ENCODE data around the gene RNF26.

Gene RNF26

DNA sequence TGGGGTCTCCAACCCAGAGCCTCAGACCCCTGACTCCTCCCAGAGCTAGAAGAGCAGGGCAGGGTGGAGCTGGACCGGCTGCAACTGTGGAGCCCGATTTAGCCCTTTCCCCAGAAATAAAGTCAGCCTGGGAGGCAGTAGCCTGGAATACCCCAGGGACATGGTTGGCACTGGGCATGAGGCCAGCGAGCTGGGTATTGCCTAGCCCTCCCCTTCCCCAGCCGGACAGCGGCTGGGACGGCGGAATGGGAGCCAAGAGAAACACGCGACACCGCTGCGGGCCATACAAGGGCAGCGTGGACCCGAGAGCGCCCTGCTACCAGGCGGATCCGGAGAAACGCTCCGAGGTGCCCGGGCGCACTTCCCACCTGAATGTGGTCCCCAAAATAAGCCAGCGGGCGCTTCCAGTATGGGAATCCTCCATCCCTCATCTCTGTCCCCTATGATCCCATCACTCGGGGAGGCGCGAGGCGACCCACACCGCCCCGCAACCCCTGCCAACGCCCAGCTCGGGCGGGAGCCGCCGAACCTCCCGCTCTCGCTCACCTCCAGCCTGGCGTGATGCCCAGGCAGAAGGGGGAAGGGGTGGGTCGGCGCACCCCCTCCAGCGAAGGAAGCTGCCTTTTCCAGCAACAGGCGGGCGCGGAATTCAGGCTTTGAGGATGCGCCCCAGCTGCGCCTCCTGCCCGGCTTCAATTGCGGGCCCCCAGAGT, 18.2 kb upstream of the RNF26 start:
- FAIRE-seq: no peak

- no peak for FAIRE-seq
These were observed 17.4 kb upstream of the RNF26 start, which contains the start of gene MCAM for GRCh38 chr11:119316729-119317591. Gene MCAM, minus strand, starts transcription at chr11:119317130. Its CDS starts 29 bp downstream, at chr11:119317101.

- FAIRE-seq: no peak
These were observed 16.6 kb upstream of the RNF26 start for GRCh38 chr11:119317592-119318239.

DNA sequence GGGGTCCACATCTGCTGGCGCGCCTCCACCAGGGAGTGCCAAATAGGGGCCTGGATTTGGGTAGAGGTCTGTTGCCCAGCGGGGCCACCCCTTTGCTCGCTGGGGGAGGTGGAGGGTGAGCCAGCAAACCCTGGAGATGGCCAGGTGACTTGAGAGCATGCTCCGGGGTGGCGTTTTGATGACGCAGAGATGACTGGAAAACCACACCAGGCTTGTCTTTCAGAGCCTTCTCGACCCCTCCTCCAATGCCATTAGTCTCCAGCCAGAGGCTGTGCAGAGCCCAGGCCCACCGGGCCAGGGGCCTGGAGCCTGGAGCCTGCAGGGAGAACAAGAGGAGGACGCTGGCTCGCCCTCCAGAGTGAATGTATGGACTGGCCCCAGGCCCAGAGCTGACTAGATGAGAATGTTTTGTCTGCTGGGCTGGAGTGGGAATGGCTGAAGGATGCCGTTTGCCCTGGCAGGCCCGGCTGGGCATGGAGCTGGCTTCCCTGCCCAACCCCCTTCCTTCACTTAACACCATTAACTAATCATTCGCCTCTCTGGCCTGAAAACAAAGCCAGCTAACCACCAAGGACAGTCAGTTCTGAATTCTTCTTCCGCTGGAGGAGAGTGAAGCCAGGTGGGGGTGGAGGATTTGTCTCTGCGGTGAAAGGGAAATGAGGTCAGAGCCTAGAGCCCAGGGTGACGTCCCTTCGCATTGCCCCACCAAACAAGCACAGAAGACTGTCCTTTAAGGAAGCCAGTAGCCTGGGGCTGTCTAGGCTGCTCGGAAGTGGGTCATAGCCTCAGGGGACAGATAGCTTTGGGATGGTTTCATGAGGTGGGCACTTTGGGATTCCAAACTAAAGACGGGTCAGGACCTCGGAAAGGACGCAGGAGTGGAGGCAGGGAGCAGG, 15.8 kb upstream of the RNF26 start:
- FAIRE-seq: no peak

DNA sequence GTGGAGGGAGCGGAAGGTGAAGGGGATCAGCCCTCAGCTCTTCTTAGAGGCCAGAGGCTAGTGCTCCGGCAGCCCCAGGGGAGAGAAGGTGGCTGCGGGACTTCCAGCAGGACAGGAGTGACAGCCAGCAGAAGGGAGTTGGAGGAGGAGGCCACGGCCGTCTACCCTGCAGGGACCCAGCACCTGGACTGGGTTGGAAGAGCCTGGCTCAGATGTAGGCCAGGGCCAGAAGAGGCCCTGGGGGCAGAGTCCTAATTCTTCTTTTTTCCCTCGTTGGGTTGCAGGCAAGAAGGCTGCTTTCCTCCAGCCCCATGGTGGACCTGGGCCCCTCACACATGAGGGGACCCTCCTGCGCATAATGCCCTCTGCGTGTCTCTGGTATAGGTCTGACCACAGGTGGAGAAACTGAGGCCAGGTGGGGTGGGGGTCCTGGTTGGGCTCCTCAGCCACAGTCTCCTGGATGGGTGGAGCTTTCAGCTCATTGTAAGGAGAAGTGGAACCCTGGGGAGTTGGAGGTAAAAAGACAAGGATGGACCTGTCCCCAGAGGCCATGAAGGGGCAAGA, 15.1 kb upstream of the RNF26 start:
- no peak for FAIRE-seq

DNA sequence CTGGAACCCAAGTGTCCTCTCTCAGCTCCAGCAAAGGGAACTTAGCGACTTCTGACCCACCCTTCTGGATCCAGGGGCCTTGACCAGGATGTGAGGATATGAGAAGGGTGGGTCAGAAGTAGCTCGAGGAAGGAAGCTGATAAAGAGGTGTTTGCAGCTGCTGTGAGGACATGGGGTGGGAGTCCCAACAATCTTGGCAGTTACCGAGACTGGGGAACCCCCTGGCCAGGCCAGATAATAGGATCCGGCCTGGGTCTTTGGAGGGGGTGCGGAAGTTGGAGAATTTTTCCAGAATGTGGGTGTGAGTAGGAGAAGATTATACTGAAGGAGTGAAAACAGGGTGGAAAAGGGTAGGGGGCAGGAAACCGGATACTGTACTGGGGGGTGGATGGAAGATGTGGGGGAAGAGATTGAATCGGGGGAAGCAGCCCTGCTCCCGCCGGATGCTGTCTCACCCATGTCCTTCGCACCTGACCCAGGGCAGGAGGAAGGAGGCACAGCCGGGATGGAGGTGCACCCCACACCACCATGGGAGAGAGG, 14.6 kb upstream of the RNF26 start:
- no peak for FAIRE-seq

DNA sequence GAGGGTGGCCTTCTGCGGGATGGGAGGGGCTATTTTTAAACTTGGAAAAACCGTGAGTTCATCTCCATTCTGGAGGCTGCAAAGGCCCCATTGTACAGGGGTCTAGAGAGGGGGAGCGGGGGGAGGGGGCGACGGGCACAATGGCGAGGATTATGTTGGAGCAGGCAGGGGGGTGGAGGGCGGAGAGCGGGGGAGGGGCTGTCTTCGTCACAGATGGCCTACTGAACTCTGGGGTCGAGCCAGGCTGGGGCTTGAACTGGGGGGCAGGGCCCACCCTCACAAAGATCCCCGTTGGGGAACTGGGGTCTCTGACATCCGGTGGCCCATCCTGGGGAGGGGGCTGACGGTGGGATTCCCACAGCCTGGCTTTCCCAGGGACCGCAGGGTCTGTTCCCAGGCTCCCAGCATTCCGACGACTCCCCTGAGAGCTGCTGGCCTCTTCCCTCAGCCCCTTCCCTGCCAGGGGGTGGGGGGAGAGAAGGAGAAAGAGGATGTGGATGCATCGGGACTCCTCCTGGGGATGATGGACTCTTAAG, 14.0 kb upstream of the RNF26 start:
- FAIRE-seq: no peak

- no peak for FAIRE-seq
These were observed 13.4 kb upstream of the RNF26 start for GRCh38 chr11:119320776-119321524.

DNA sequence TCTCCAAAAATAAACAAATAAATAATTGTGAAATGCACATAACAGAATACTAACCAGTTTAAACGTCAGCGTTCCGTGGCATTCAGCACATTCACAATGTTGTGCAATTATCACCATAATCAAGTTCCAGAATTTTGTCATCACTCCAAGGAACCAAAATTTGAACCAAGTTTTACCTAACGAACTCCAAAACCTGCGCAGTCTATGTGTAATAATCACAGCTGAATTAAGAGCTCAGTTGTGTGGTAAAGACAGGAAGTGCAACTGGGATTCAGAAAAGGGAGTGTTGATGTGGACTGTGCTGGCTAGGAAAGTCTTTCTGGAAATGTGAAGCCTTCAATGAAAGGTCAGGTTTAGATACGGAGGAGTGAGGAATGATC, 12.0 kb upstream of the RNF26 start:
- FAIRE-seq: no peak

GRCh38 chr11:119322921-119323531, 11.3 kb upstream of the RNF26 start:
- FAIRE-seq: no peak

DNA sequence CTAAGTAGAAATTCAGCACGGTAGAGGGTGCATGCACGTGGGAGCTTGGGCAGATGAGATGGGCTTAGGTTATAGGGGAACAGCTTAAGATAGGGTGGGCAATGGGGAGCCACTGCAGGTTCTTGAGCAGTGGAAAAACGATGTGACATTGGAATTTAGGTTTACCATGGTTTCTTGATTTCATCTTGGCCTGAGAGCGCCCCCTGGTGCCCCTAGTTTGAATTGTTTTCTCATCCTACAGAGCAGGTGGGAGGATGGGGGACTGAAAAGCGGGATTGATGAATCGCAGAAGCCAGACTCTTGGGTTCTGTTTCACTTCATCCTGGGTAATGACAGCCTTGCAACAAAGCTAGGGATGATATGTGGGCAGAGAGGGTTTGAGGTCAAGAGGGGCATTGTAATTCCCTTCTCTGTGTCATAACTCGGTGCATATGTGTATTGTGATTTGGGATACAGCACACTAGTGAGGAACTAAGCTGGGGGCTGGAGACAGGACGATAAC, 10.7 kb upstream of the RNF26 start:
- FAIRE-seq: no peak

- FAIRE-seq: no peak
These were observed 10.1 kb upstream of the RNF26 start for GRCh38 chr11:119324189-119324588.

- FAIRE-seq: no peak
These were observed 5.0 kb upstream of the RNF26 start for GRCh38 chr11:119329320-119329719.

DNA sequence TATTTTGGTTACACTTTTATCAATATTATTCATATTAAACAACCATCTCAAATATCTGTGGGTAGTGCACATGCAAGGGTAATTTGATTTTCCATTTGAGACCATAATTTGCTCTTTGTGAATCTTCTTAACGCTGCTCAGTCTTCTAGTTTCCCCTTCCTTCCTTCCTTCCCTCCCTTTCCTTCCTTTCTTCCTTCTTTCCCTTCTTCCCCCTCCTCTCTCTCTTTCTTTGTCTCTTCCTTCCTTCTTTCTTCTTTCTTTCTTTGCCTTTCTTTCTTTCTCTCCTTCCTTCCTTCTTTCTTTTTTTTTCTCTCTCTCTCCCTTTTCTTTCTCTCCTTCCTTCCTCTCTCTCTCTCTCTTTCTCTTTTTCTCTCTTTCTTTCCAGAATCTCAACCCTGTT, 4.1 kb upstream of the RNF26 start:
- FAIRE-seq: no peak

DNA sequence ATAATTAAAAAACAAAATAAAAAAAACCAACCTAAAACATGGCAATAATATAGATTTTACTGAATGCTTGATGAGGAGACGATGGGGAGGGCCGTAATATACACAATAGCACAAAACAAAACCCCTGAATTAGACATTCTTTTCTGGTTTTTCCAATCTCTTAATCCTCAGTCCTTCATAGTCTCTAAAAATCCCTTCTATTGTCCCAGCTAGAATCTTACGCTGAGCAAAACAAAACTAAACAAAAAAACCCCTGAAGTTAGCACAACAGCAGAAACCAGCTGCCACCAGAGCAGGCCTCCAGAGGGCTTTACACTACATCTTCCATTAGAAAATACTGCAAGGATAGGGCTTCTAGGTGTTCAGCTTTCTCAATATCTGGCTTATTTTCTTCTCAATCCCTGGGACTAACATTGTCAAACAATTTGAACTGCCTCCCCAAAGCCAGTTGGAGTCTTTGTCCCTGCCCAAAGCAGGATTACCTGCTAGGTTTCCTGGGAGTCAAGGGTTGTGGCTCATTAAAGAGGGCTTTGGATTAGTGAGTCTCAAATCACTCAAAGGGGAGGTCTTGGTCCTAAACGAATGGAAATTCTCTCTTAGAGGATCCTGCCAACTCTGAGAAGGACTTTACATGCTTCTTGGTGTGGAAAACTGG, 2.1 kb upstream of the RNF26 start:
- FAIRE-seq: no peak

DNA sequence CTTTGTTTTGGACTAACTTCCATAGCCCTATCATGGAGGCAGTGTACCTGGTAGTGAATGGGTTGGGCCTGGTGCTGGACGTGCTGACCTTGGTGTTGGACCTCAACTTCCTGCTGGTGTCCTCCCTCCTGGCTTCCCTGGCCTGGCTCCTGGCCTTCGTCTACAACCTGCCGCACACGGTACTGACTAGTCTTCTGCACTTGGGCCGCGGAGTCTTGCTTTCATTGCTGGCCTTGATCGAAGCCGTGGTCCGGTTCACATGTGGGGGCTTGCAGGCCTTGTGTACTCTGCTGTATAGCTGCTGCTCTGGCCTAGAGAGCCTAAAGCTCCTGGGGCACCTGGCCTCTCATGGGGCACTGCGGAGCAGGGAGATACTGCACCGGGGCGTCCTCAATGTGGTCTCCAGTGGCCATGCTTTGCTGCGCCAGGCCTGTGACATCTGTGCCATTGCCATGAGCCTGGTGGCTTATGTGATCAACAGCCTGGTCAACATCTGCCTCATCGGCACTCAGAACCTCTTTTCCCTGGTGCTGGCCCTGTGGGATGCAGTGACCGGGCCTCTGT, 846 bp downstream of the RNF26 start:
- no peak for FAIRE-seq

DNA sequence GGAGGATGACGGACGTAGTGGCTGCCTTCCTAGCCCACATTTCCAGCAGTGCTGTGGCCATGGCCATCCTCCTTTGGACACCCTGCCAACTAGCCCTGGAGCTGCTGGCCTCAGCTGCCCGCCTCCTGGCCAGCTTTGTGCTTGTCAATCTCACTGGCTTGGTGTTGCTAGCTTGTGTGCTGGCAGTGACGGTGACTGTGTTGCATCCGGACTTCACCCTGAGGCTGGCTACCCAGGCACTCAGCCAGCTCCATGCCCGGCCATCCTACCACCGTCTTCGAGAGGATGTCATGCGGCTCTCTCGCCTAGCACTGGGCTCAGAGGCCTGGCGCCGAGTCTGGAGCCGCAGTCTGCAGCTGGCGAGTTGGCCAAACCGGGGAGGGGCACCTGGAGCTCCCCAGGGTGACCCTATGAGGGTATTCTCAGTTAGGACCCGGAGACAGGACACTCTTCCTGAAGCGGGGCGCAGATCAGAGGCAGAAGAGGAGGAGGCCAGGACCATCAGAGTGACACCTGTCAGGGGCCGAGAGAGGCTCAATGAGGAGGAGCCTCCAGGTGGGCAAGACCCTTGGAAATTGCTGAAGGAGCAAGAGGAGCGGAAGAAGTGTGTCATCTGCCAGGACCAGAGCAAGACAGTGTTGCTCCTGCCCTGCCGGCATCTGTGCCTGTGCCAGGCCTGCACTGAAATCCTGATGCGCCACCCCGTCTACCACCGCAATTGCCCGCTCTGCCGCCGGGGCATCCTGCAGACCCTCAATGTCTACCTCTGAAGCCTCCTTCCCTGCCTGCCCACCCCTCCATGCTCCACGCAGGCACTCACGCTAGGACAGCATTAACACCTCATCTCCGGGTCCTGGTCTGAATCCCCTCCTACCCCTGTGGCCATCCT, 1.6 kb downstream of the RNF26 start:
- no peak for FAIRE-seq

GRCh38 chr11:119336744-119337469, 2.6 kb downstream of the RNF26 start:
- FAIRE-seq: no peak
